ENCODE measurements around the gene RAB11A. TPM values are rescaled to one million over a fixed set of nuclear protein-coding genes. Genes with fewer than 3 reads are reported as not detected.

RAB11A gene
- total RNA-seq, 2 donors from 2014 or later: 111 to 149 TPM

DNA sequence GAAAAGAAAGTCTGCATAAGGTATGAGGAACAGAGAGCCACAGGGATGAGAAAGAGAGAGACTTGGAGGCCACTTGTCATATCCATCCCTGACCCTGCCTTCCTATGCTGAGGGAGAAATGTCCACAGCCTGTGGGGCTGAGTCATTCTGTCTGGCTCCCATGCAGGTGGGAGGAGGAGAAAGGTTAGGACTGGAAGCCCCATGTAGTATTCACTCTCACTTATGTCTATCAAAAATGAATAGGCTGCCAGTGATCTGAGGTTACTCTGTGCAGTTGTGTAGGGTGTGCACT lies 71.3 kb downstream of the RAB11A start:
- DNase-seq (ENCODE audit: low spot score) (no peak), ATAC-seq (ENCODE audit: insufficient number of reproducible peaks, low FRiP score, low read depth) (no peak)
- Histone ChIP-seq H3K36me3 (no peaks in the 10 kb centered on the region), H3K27ac (no peak overlapping the region), H3K9me3 (no peaks in the 10 kb centered on the region), H3K4me1 (ENCODE audit: control insufficient read depth in 1 of 2, low read depth in 2 of 2) (no peaks in the 10 kb centered on the region), H3K4me3 (no peak overlapping the region), H3K27me3 (replicated peaks; ENCODE audit: insufficient read depth) (no peaks in the 10 kb centered on the region)
- no peak for TF ChIP-seq CTCF (IDR thresholded peaks at IDR 0.05)

Other genes starting within 250 kb of the RAB11A start
- gene SLC24A1, start 247.6 kb upstream of the RAB11A start, total RNA-seq: 1 to 10 TPM; 6.1 to 7.3 TPM
- gene DENND4A, start 77.2 kb upstream of the RAB11A start, total RNA-seq: 10 to 100 TPM; 25.6 to 57.7 TPM